ENCODE results near the gene CDKN1C. TPM values are rescaled to one million over a fixed set of nuclear protein-coding genes. Genes with fewer than 3 reads are reported as not detected.

The CDKN1C gene
- polyA plus RNA-seq, 4 donors: 4.0 to 328 (median 17.7) TPM

Other genes starting within 250 kb of the CDKN1C start
- 1 to 10 TPM in 1 of 4 donors, under 1 TPM in 3; under 0.01 to 2.3 (median 0.11) TPM for gene KCNQ1OT1, start 185.8 kb downstream of the CDKN1C start, polyA plus RNA-seq
- gene PHLDA2, start 43.6 kb upstream of the CDKN1C start, polyA plus RNA-seq: 10 to 100 TPM in 3 of 4 donors, 1 to 10 TPM in 1; 5.7 to 55.1 (median 25.2) TPM
- gene NAP1L4, start 106.6 kb upstream of the CDKN1C start, polyA plus RNA-seq: 100 to 1,000 TPM in 1 of 4 donors, 10 to 100 TPM in 3; 75.1 to 108 (median 84.6) TPM
- gene CARS1, start 171.6 kb upstream of the CDKN1C start, polyA plus RNA-seq: 10 to 100 TPM; 36.0 to 69.8 (median 42.9) TPM